Posterior cingulate gyrus (tissue), 11 donors: ENCODE data around the gene SENP5.
"Not testable (repeated sequence)": the region's sequence is repeated elsewhere in the genome, so short reads cannot be mapped to it uniquely, and the experiment has no call there.

Source experiments
- DNase-seq, 10 donors: peaks; one replicate each; pipeline versions ENCODE4 v3.0.0 to v3.0.0-alpha.2; 2020 to 2021; ENCODE audit warnings: mixed read lengths in 3 of 10
- intact Hi-C: fragments of 100-400 bp; cut with DNase I; formaldehyde crosslinking; loops from one replicate; pipeline ENCODE4 v1.15.1; 2023

The SENP5 gene, protein sequence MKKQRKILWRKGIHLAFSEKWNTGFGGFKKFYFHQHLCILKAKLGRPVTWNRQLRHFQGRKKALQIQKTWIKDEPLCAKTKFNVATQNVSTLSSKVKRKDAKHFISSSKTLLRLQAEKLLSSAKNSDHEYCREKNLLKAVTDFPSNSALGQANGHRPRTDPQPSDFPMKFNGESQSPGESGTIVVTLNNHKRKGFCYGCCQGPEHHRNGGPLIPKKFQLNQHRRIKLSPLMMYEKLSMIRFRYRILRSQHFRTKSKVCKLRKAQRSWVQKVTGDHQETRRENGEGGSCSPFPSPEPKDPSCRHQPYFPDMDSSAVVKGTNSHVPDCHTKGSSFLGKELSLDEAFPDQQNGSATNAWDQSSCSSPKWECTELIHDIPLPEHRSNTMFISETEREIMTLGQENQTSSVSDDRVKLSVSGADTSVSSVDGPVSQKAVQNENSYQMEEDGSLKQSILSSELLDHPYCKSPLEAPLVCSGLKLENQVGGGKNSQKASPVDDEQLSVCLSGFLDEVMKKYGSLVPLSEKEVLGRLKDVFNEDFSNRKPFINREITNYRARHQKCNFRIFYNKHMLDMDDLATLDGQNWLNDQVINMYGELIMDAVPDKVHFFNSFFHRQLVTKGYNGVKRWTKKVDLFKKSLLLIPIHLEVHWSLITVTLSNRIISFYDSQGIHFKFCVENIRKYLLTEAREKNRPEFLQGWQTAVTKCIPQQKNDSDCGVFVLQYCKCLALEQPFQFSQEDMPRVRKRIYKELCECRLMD

DNA sequence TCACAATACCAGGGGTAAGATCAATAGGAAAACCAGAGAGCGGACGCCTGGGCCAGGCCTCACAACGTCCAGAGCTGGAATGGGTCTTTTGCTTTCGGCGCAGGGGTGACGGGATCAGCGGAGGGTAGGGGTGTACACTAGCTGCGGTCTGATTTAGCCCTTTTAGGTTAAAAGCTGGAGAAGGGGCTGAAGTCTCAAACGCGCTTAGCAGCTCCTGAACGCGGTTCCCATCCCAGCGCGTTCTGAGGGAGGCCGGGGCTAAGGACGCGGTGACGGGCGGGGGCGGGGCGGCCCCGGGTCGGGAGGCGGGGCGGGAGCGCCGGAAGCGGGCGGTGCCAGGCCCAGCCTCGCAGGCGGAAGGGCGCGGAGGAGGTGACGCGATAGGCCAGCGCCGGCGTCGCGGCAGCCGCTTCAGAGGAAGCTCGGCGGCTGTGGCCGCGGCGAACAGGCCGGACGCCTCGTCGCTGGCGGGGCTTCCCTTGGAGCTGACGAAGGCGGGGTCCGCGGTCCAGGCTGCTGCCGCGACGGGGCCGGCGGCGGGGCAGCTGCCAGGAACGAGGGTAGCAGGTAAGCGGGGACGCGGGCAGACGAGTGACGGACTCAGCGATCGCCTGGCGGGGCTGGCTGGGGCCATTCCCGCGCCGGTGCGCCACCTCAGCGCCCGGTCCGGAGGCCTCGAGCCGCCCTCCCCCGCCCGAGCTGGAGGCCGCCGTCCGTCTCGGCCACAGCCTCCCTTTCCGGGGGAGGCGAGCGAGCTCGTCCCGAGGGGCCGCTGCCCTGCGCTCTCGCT lies at the start of gene SENP5:
TSS of gene SENP5 (plus strand) at position 414 of the 790 bp plus-strand sequence. CDS start 17,262 bp downstream, outside the sequence.
- intact Hi-C loops = loop anchor here (1.0 to 5.0 kb wide), 3 partner anchors 75 to 155 kb away; partner anchors contain the start of genes CEP19, NCBP2 and PIGX

DNA sequence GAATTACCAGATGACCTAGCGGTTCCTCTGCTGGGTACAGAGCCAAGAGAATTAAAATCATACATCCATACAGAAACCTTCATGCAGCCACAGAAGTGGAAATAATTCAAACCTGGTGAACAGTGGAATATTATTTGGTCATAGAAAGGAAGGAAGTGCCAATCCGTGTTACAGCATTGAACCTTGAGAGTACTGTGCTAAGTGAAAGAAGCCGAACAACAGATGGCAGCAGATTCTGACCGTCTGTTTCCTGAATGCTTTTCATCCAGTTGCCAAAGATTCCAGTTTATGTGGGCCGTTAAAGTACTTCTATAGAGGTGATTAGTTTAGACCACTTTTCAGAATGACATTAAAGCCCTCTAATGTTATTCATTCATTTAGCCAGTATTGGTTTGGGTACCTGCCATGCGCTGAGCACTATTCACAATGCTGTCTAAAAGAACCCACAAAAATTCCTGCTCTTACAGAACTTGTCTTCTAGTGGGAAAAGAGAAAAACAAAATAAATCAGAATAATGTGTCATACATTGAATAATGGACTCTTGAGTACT lies 45.8 kb upstream of the SENP5 start:
- DNase-seq = no peak
- intact Hi-C loops = no loop called here

More for the DNA sequence above, at the start of gene SENP5:
- peak; percentile 86 to 98 (median 90) for DNase-seq

DNA sequence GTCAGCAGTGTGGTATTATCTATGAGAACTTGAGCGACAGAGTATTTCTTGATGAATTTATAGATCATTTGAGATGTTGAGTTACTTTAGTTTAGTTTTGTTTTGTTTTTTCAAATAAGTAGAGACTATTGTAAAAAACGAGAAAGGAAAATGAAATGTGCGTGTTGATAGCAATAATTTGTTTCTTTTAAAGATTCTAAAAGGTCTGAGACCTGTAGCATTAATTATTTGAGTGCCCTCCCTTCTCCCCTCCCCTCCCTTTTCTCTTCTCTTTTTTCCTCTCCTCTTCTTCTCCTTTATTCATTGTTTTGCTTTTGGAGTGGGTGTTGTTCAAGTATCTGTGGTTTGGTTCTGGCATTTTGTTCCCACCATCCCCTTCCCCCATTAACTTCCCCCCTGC lies 38.1 kb upstream of the SENP5 start:
- not testable (repeated sequence) for DNase-seq
- intact Hi-C loops = loop anchor here (10.0 kb wide), 1 partner anchor 135 kb away; the partner anchor contains the start of gene PIGZ

DNA sequence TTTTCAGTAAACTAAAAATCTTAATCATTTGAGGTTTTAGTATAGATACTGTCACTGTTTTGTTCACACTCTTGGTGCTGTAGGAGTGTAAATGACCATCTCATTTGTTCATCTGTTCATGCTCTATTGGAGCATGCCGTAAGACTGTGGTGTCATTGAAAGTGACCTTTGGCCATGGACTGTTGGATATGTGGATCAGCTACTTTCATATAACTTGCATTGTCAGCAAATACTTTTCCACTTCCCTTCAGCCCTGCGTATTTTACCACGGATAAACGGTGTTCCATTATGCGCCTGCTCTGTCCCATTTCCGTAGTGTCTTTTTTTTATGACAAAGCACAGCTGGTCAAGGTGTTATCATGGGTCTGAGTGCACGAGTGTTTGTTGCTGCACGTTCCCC lies 32.6 kb upstream of the SENP5 start:
- no peak for DNase-seq
- intact Hi-C loops = loop anchor here (10.0 kb wide), 1 partner anchor 130 kb away; the partner anchor contains the start of gene PIGZ

DNA sequence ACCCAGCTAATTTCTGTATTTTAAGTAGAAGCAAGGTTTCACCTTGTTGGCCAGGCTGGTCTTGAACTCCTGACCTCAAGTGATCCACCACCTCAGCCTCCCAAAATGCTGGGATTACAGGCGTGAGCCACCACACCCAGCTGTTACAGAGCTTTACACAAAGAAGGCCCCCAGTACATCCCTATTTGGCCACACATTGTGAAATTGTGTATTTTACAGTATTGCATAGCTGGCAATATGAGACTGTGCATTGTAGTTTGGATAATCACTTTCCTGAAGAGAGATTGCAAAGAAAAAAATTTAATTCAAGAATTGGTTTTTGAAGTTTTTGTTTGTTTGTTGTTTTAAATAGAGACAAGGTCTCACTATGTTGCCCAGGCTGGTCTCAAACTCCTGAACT lies 31.1 kb upstream of the SENP5 start:
- intact Hi-C loops = loop anchor here (10.0 kb wide), 1 partner anchor 128 kb away; the partner anchor contains the start of gene PIGZ

DNA sequence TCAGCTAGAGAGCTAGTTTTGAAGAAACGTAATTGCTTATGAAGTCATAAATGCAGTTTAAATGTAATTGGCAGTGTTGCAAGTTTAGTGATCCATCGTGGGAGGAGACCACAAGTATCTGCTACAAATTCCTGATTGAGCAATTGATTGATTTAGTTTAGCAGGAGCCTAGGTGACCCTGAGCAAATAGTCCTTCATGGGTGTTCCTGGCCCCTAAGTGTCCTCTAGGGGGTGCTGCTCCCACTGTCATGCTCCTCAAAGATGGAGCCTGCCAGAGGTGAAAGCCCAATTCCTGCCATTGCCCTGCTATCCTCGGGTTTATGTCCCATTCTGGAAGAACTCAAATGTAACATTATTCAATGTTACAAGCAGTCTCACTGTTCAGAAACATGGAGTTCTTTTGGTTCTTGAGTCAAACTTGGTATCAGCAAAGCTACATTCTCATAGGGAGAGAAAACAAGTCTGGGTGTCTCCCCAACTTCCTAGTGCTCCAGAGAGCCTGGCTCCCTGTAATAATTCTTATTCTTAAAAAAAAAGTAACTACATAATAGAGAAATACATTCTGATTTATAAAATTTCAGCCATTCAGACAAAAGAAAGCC lies 29.8 kb upstream of the SENP5 start:
- intact Hi-C loops = loop anchor here (10.0 kb wide), 1 partner anchor 127 kb away; the partner anchor contains the start of gene PIGZ
- peak in 7 of 10 donors; percentile 10 to 89 (median 51) for DNase-seq

More for the DNA sequence above, 31.1 kb upstream of the SENP5 start:
- not testable (repeated sequence) for DNase-seq

DNA sequence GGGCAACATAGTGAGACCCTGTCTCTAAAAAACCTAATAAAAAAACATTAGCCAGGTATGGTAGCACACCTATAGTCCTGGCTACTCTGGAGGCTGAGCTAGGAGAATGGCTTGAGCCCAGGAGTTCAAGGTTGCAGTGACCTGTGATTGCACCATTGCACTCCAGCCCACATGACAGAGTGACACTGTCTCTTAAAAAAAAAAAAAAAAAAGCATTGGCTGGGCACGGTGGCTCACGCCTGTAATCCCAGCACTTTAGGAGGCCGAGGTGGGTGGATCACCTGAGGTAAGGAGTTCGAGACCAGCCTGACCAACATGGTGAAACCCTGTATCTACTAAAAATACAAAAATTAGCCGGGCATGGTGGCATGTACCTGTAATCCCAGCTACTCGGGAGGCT lies 28.4 kb upstream of the SENP5 start:
- intact Hi-C loops = loop anchor here (10.0 kb wide), 1 partner anchor 125 kb away; the partner anchor contains the start of gene PIGZ
- not testable (repeated sequence) for DNase-seq

DNA sequence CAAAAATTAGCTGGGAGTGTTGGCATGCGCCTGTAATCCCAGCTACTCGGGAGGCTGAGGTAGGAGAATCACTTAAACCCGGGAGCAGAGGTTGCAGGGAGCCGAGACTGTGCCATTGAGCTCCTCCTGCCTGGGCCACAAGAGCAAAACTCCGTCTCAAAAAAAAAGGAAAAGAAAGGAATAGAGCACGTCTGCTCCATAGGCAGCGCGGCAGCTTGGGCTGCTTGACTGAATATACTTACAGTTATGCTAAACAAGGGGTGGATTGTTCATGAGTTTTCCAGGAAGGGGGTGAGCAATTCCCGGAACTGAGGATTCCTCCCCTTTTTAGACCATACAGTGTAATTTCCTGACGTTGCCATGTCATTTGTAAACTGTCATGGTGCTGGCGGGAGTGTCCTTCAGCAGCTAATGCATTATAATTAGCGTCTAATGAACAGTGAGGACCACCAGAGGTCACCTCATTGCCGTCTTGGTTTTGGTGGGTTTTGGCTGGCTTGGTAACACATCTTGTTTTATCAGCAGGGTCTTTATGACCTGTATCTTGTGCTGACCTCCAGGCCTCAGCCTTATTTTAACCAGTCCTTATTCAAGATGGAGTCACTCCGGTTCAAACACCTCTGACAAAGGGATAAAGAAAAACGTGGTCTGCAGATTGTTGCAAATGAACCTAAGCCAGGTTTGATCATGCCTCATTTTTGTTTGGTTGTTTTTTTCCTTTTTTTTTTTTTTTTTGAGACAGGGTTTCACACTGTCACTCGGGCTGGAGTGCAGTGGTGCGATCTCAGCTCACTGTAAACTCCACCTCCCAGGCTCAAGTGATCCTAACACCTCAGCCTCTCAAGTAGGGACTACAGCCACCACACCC lies 24.9 kb upstream of the SENP5 start:
- DNase-seq = no peak
- intact Hi-C loops = no loop called here

DNA sequence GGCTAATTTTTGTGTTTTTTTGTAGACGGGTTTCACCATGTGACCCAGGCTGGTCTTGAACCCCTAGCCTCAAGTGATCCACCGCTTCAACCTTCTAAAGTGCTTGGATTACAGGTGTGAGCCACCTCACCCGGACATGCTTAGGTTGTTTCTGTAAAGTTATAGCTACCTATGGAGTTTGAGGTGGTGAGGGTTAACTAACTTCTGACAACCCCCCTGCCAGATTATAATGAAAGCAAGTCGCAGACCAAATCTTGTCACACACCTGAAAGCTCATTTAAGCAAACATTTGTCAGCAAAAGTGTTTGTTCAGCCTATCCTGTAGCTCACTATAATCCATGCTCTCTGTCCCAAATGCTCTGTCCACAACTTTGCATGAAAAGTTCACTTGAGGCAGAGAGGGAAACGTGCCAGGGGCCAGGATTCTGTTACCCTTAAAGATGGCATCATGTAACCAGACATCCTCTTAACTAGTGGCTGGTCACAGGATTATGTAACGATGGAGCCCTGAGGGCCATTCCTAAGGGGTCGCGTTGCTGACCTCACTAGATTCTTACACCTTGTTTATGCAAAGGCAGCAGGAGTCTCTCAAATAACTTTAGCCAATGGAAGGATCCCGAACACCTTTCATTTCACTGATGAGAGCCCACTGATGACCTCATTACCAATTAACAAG lies 24.1 kb upstream of the SENP5 start:
- intact Hi-C loops = no loop called here
- no peak for DNase-seq

DNA sequence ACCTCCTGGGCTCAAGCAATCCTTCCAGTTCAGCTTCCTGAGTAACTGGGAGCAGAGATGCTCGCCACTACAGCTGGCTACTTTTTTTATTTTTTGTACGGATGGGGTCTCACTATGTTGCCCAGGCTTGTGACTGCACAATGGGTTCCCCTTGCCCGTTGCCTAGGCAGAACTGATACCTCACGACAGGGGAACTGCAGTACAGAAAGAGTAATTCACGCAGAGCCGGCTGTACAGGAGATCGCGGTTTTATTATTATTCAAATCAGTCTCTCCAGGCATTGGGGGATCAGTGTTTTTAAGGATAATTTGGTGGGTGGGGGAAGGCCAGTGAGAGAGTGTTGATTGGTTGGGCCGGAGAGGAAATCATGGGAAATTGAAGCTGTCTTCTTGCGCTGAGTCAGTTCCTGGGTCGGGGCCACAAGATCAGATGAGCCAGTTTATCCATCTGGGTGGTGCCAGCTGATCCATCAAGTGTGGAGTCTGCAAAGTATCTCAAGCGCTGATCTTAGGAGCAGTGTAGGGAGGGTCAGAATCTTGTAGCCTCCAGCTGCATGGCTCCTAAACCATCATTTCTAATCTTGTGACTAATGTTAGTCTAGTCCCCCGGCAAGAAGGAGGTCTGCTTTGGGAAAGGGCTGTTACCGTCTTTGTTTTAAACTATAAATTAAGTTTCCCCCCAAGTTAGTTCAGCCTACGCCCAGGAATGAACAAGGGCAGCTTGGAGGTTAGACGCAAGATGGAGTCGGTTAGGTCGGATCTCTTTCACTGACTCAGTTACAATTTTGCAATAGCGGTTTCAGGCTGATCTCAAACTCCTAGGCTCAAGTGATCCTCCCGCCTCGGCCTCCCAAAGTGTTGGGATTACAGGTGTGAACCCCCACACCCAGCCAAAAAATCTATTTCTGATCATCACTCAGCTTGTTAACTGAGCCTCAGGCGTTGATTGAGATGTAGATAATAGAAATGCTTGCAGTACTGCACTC lies 23.2 kb upstream of the SENP5 start:
- DNase-seq, intact Hi-C loops: not testable (repeated sequence)

DNA sequence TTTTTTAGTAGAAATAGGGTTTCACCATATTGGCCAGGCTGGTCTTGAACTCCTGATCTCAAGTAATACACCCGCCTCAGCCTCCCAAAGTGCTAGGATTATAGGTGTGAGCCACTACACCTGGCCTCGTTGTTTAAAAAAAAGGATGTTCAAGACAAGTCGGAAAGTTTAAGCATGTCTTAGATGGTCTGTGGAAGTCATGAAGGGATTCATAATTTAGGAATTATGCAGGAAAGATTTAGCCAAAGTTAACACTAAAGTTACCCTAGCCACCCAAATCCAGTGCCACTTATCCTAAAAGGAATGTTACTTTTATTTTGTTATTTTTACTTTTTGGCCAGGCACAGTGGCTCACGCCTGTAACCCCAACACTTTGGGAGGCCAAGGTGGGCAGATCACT lies 19.3 kb upstream of the SENP5 start:
- DNase-seq, intact Hi-C loops: not testable (repeated sequence)

DNA sequence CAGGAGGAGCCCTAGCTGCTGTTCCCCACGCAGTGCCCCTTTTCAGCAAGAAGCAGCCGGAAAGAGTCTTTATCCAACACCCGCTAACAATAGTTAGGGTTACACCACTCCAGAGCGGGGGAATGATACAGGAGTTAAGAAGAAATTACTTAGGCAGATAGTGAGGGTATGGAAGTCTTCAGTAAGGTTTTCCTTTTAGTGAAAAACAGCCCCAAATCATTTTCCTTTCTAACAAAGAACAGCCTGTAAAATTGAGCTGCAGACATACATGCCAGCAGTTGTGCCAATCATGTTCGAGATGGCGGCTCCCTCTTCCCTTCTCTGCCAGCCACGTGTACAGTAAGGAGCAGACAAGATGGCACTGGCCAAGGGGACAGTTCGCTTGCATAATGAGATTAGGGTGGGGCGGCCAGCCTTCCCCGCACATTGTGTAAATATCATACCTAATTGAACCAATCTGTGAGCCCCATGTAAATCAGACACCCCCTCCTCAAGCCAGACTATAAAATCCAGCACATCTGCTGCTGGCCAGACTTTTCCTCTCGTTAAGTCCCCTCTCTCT lies 18.5 kb upstream of the SENP5 start:
- no peak for DNase-seq
- intact Hi-C loops = no loop called here

DNA sequence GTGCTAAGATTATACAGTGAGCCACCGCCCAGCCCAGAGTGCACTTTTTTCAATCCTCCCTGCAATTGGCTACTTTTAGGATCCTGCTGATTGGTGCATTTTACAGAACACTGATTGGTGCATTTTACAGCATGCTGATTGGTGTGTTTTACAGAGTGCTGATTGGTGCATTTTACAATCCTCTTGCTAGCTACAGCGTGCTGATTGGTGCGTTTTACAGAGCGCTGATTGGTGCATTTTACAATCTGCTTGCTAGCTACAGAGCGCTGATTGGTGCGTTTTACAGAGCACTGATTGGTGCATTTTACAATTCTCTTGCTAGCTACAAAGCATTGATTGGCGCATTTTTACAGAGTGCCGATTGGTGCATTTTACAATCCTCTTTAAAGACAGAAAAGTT lies 4.7 kb upstream of the SENP5 start:
- intact Hi-C loops, DNase-seq: not testable (repeated sequence)

DNA sequence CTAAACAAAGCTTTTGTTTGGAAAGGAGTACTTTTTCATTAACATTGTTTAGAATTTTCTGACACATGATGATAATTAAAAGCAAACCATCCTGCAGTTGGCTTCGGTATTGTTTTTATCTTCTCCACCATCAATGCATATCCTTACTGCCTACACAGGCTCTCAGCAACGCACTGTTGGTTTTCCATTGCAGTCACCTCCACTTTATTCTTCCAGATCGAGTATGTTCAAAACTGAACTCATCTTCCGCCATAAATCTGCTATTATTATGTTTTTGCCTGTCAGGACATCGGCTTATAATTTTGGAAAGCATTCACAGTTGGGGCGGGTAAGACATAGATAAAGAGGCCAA lies 589 bp upstream of the SENP5 start:
- intact Hi-C loops = loop anchor here (1.0 to 5.0 kb wide), 3 partner anchors 76 to 155 kb away; partner anchors contain the start of genes CEP19, NCBP2 and PIGX
- DNase-seq = no peak

DNA sequence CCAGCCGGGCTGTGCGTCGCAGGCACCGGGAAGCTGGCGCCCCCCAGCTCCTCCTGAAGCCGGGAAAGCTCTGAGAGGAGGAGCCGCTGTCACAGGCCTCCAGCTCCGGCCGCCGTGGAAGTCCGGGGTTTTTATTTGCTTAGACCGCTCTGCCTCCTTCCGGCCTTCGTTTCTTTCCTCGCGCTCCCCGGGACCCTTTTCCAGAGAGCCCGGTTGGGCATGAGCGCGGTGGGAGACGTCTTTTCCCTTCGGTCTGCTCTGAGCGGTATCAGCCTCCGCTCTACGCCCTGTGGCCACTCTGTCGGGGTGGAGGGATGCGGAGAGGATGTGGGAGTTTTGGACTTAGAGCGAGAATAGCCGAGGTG lies 559 bp downstream of the SENP5 start:
- peak in 7 of 10 donors; percentile 8 to 85 (median 17) for DNase-seq
- intact Hi-C loops = loop anchor here (5.0 kb wide), 1 partner anchor 126 kb away; no protein-coding TSS in a partner anchor

DNA sequence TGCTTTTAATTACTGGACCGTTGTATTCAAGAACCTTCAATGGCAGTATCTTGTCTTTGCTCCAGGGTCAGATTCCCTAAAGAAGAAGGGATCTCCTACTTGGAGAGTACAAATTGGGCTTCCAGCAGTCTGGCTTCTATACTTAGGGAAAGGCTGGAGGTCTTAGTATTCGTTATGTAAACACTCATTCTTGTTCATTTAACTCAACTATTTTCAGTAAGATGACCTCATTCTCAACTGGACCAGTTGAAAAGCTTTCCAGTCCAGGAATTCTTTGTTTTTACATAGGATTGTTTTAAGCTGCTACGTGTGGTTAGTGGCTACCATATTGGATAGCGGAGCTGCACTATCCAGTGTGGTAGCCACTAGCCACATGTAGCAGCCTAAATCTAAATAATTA lies 4.6 kb downstream of the SENP5 start:
- intact Hi-C loops = no loop called here
- no peak for DNase-seq
